Testis (tissue), 3 donors: ENCODE data around the gene OR52E4. TPM values are rescaled to one million over a fixed set of nuclear protein-coding genes. Genes with fewer than 3 reads are reported as not detected.

Experiments
- DNase-seq: peaks from one replicate; pipeline ENCODE4 v3.0.0-alpha.2; 2019
- H3K27ac ChIP-seq, 2 donors: fragments of 200-600 bp; sonication (generic); one replicate each; pipeline ENCODE4 v1.5.1; 2019
- H3K27me3 ChIP-seq: fragments of 200-600 bp; sonication (generic); one replicate; pipeline ENCODE4 v1.5.1; 2019
- H3K36me3 ChIP-seq: fragments of 200-600 bp; sonication (generic); one replicate; pipeline ENCODE4 v1.5.1; 2017; ENCODE audit warnings: low read depth; ENCODE audit errors: missing control alignments
- H3K4me1 ChIP-seq: fragments of 200-600 bp; sonication (generic); one replicate; pipeline ENCODE4 v1.5.1; 2019
- H3K4me3 ChIP-seq, 2 donors: fragments of 200-600 bp; sonication (generic); one replicate each; pipeline ENCODE4 v1.5.1; 2017 to 2019
- H3K9me3 ChIP-seq: fragments of 200-600 bp; sonication (generic); one replicate; pipeline ENCODE4 v1.5.1; 2017
- CTCF ChIP-seq, 3 experiments: fragments of 450-650 bp in 2 of 3; fragments of 200-600 bp in 1 of 3; sonication (generic) in 1 of 3; IDR thresholded peaks; one replicate each; pipeline ENCODE4 v1.5.1; 2016 to 2019; ENCODE audit warnings: antibody characterized with exemption in 3 of 3, mild to moderate bottlenecking in 2 of 3, moderate library complexity in 1 of 3
- POLR2A ChIP-seq: fragments of 450-650 bp; IDR thresholded peaks from one replicate; pipeline ENCODE4 v1.6.1; 2017; ENCODE audit warnings: antibody characterized with exemption, mild to moderate bottlenecking, moderate library complexity
- WGBS, 2 donors: methylation state at CpG; one replicate each; pipeline ENCODE4 v1.1.5; 2018; 5-methylcytosine and 5-hydroxymethylcytosine counted together
- intact Hi-C: fragments of 100-400 bp; cut with DNase I; formaldehyde crosslinking; loops from one replicate; pipeline ENCODE4 v1.15.1; 2023; ENCODE audit warnings: low total_unique reads
- polyA plus RNA-seq: library from polyadenylated mRNA; stranded (reverse); fragments of 350-450 nt; fragmentation: Illumina TruSeq; extraction: RNeasy Lipid Tissue Mini Kit (QIAGEN cat#74804); gene quantifications from one replicate; pipeline ENCODE4 v1.2.3, GENCODE V29; 2014; ENCODE audit warnings: low read depth, low replicate concordance; ENCODE audit not compliant: insufficient read depth
- total RNA-seq, 2 donors: library from RNA; depleted of rRNA; stranded (reverse); fragments of >200 nt; gene quantifications; one replicate each; pipeline ENCODE4 v1.2.3, GENCODE V29; 2016

The OR52E4 gene
- total and polyA plus RNA-seq, 3 donors from 2014 or later, result not detected

GRCh38 chr11:5878564-5878963 is 1.9 kb upstream of the OR52E4 start:
- no peak overlapping the region for H3K27ac ChIP-seq
- TF ChIP-seq POLR2A, result no peak
- TF ChIP-seq CTCF (IDR thresholded peaks at IDR 0.05), result no peak
- H3K9me3 ChIP-seq, result no peaks in the 10 kb centered on the region
- 79 to 81% methylated on average over 2 of the region's 2 CpGs for WGBS, 2 donors
- H3K36me3 ChIP-seq, result no peaks in the 10 kb centered on the region
- DNase-seq, result no peak
- H3K27me3 ChIP-seq, result no peaks in the 10 kb centered on the region
- intact Hi-C loops, result no loop called here
- H3K4me3 ChIP-seq, result no peak overlapping the region
- no peaks in the 10 kb centered on the region for H3K4me1 ChIP-seq

GRCh38 chr11:5881756-5882155 is 1.3 kb downstream of the OR52E4 start:
- H3K9me3 ChIP-seq, result no peaks in the 10 kb centered on the region
- no peaks in the 10 kb centered on the region for H3K4me1 ChIP-seq
- DNase-seq, result no peak
- no peak for TF ChIP-seq CTCF (IDR thresholded peaks at IDR 0.05)
- TF ChIP-seq POLR2A, result no peak
- no peak overlapping the region for H3K27ac ChIP-seq
- no peaks in the 10 kb centered on the region for H3K36me3 ChIP-seq
- intact Hi-C loops, result no loop called here
- no peak overlapping the region for H3K4me3 ChIP-seq
- no peaks in the 10 kb centered on the region for H3K27me3 ChIP-seq

DNA sequence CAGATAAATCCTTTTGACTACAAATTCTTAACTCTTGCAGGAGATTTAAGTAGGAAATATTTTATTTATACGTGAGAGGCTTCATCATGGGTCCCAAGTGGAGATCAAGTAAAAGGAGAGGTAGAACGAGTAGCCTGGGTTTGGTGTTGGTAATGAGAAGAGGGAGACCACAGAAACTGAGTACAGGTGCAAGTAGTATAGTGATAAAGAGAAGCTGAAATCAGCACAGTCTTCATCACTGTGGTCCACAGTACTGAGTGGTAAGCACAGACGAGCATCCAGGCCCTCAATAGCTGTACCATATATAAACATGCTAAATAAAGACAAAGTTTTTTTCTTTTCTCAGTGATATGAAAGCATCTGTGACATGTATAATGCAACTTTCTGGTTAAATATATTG is 6.7 kb downstream of the OR52E4 start:
- no peak for DNase-seq
- Histone ChIP-seq H3K36me3 (no peaks in the 10 kb centered on the region), H3K27me3 (no peaks in the 10 kb centered on the region), H3K27ac (no peak overlapping the region), H3K4me1 (no peaks in the 10 kb centered on the region), H3K4me3 (no peak overlapping the region), H3K9me3 (no peaks in the 10 kb centered on the region)
- intact Hi-C loops, result no loop called here
- no peak for TF ChIP-seq POLR2A
- TF ChIP-seq CTCF (IDR thresholded peaks at IDR 0.05), result no peak
- 78% methylated on average over 3 of the region's 3 CpGs for WGBS, 2 donors

DNA sequence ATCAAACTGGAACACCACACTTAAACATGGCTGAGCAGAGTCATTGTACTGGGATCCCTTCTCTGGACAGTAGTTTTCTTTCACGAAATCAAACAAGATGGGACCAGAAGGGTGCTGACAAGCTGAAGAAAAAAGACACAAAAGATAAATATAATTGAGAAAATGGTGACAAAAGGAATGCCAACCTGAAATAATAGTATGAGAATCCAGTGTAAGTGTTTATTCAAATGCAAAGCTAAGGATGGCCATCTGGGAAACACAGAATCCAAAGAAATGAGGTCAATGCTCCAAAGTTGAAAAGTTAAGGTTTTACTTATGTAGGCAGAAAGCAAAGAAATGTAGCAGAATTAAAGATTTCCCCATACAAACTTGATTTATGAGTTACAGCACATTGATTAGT is 7.2 kb downstream of the OR52E4 start:
- Histone ChIP-seq H3K4me3 (no peak overlapping the region), H3K36me3 (no peaks in the 10 kb centered on the region), H3K27me3 (no peaks in the 10 kb centered on the region), H3K4me1 (no peaks in the 10 kb centered on the region), H3K9me3 (no peaks in the 10 kb centered on the region), H3K27ac (no peak overlapping the region)
- no peak for TF ChIP-seq CTCF (IDR thresholded peaks at IDR 0.05)
- intact Hi-C loops, result no loop called here
- WGBS, 2 donors, result 85% methylated on average over 1 of the region's 1 CpG
- DNase-seq, result no peak

DNA sequence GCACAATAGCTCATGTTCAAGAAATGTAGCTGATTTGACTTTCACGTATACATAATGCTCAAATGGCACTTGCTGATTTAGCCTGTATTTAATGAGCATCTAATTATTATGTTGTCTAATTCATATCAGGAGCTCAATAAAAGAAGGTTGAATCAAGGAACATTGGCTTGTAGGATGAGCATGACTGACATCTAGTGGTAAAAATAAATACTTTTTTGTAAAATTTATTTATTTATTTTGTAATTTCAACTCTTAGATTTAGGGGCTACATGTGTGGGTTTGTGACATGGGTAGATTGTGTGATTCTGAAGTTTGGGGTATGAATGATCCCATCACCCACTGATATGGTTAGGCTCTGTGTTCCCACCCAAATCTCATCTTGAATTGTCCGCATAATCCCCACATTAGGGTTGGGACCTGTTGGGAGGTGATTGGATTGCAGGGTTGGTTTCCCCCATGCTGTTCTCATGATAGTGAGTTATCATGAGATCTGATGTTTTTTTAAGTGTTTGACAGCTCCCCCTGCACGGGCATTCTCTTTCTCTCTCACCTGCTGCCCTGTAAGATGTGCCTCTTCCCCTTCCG is 10.9 kb downstream of the OR52E4 start:
- Histone ChIP-seq H3K27me3 (no peaks in the 10 kb centered on the region), H3K9me3 (no peaks in the 10 kb centered on the region), H3K27ac (no peak overlapping the region), H3K4me3 (no peak overlapping the region), H3K4me1 (no peaks in the 10 kb centered on the region), H3K36me3 (no peaks in the 10 kb centered on the region)
- DNase-seq, result no peak
- 65 to 69% methylated on average over 4 of the region's 4 CpGs for WGBS, 2 donors
- TF ChIP-seq CTCF (IDR thresholded peaks at IDR 0.05) (peak in 2 of 3 experiments; percentile 37 to 68), POLR2A (no peak)
- intact Hi-C loops, result no loop called here
